Loucy (cell line): Measurements from ENCODE around the gene PARD3B.

ENCODE experiments used
- H2AFZ ChIP-seq: fragments of 200-600 bp; sonication (generic); 2 replicates; pipeline ENCODE4 v1.6.0; 2016; ENCODE audit warnings: antibody characterized with exemption, mild to moderate bottlenecking, low read length, moderate library complexity
- H3F3A ChIP-seq: fragments of 200-600 bp; 2 replicates; pipeline ENCODE4 v1.6.0; 2016; ENCODE audit warnings: antibody characterized with exemption, low read depth, mild to moderate bottlenecking
- H3K27me3 ChIP-seq: fragments of 200-600 bp; sonication (generic); 2 replicates; pipeline ENCODE4 v1.6.1; 2014; ENCODE audit warnings: low read length, mild to moderate bottlenecking; ENCODE audit not compliant: insufficient read depth, poor library complexity, severe bottlenecking
- H3K36me3 ChIP-seq: fragments of 200-600 bp; sonication (generic); 2 replicates; pipeline ENCODE4 v1.6.1; 2016; ENCODE audit warnings: low read length; ENCODE audit not compliant: insufficient read depth
- H3K4me1 ChIP-seq: fragments of 200-600 bp; sonication (generic); 2 replicates; pipeline ENCODE4 v1.5.1; 2014; ENCODE audit warnings: low read length, mild to moderate bottlenecking; ENCODE audit not compliant: insufficient read depth, poor library complexity, severe bottlenecking
- H3K4me2 ChIP-seq: fragments of 200-600 bp; sonication (generic); 2 replicates; pipeline ENCODE4 v1.6.0; 2014; ENCODE audit warnings: antibody characterized with exemption, low read length, low read depth, mild to moderate bottlenecking; ENCODE audit not compliant: poor library complexity, severe bottlenecking
- H3K4me3 ChIP-seq: fragments of 200-600 bp; sonication (generic); 2 replicates; pipeline ENCODE4 v1.5.1; 2014; ENCODE audit warnings: low read length, mild to moderate bottlenecking, mixed read lengths; ENCODE audit not compliant: poor library complexity, severe bottlenecking
- H3K79me2 ChIP-seq: fragments of 200-600 bp; sonication (generic); 2 replicates; pipeline ENCODE4 v1.6.1; 2014; ENCODE audit warnings: low read length; ENCODE audit not compliant: insufficient read depth
- H3K9ac ChIP-seq: fragments of 200-600 bp; sonication (generic); 2 replicates; pipeline ENCODE4 v1.6.0; 2014; ENCODE audit warnings: mild to moderate bottlenecking, low read depth, low read length, moderate library complexity; ENCODE audit not compliant: poor library complexity, severe bottlenecking
- H3K9me2 ChIP-seq: fragments of 200-600 bp; sonication (generic); replicated peaks from 2 replicates; pipeline ENCODE4 v1.6.1; 2016; ENCODE audit warnings: low read depth, low read length, mixed read lengths
- H3K9me3 ChIP-seq: fragments of 200-600 bp; sonication (generic); 2 replicates; pipeline ENCODE4 v1.6.1; 2014; ENCODE audit warnings: mild to moderate bottlenecking, antibody characterized with exemption, low read length, low read depth; ENCODE audit not compliant: insufficient read depth
- H4K20me1 ChIP-seq: fragments of 200-600 bp; sonication (generic); 2 replicates; pipeline ENCODE4 v1.6.0; 2014; ENCODE audit warnings: antibody characterized with exemption, low read length, mild to moderate bottlenecking; ENCODE audit not compliant: insufficient read depth, poor library complexity, severe bottlenecking
- CTCF ChIP-seq: fragments of 200-600 bp; sonication (generic); conservative IDR thresholded peaks from 2 replicates; pipeline ENCODE4 v1.5.1; 2014; ENCODE audit warnings: mild to moderate bottlenecking, antibody characterized with exemption, low read length
- EZH2phosphoT487 ChIP-seq: fragments of 200-600 bp; IDR thresholded peaks from 2 replicates; pipeline ENCODE4 v1.6.1; 2018; ENCODE audit warnings: antibody characterized with exemption, mild to moderate bottlenecking, moderate library complexity, borderline replicate concordance

The PARD3B gene

GRCh38 chr2:204770735-204771134, 225.5 kb downstream of the PARD3B start:
- H3K9me3 ChIP-seq: no peaks in the 10 kb centered on the region
- no peaks in the 10 kb centered on the region for H3K9me2 ChIP-seq

GRCh38 chr2:204771721-204772120, 226.4 kb downstream of the PARD3B start:
- no peak overlapping the region for H3K4me2 ChIP-seq
- no peaks in the 10 kb centered on the region for H3K79me2 ChIP-seq
- no peak overlapping the region for H2AFZ ChIP-seq
- H3K9me2 ChIP-seq: no peaks in the 10 kb centered on the region
- H3K9me3 ChIP-seq: no peaks in the 10 kb centered on the region
- H3K36me3 ChIP-seq: no peaks in the 10 kb centered on the region
- no peak overlapping the region for H3K4me3 ChIP-seq
- H4K20me1 ChIP-seq: no peaks in the 10 kb centered on the region
- no peaks in the 10 kb centered on the region for H3F3A ChIP-seq
- no peak overlapping the region for H3K9ac ChIP-seq
- TF ChIP-seq CTCF (no peak), EZH2phosphoT487 (no peak)
- H3K27me3 ChIP-seq: no peaks in the 10 kb centered on the region
- no peaks in the 10 kb centered on the region for H3K4me1 ChIP-seq

More at GRCh38 chr2:204770735-204771134, 225.5 kb downstream of the PARD3B start:
- Histone ChIP-seq H4K20me1 (no peaks in the 10 kb centered on the region), H3K4me3 (no peak overlapping the region), H3F3A (no peaks in the 10 kb centered on the region), H2AFZ (no peak overlapping the region), H3K79me2 (no peaks in the 10 kb centered on the region), H3K27me3 (no peaks in the 10 kb centered on the region), H3K4me2 (no peak overlapping the region), H3K36me3 (no peaks in the 10 kb centered on the region), H3K9ac (no peak overlapping the region), H3K4me1 (no peaks in the 10 kb centered on the region)
- no peak for TF ChIP-seq CTCF
- TF ChIP-seq EZH2phosphoT487: no peak

GRCh38 chr2:204772546-204772945, 227.3 kb downstream of the PARD3B start:
- no peaks in the 10 kb centered on the region for H3K27me3 ChIP-seq
- H3K4me1 ChIP-seq: no peaks in the 10 kb centered on the region
- H3K79me2 ChIP-seq: no peaks in the 10 kb centered on the region
- no peak overlapping the region for H3K4me3 ChIP-seq
- no peak overlapping the region for H2AFZ ChIP-seq
- no peak overlapping the region for H3K4me2 ChIP-seq
- H4K20me1 ChIP-seq: no peaks in the 10 kb centered on the region
- H3K9ac ChIP-seq: no peak overlapping the region
- H3K9me2 ChIP-seq: no peaks in the 10 kb centered on the region
- H3F3A ChIP-seq: no peaks in the 10 kb centered on the region
- no peaks in the 10 kb centered on the region for H3K9me3 ChIP-seq
- TF ChIP-seq EZH2phosphoT487: no peak
- TF ChIP-seq CTCF: no peak
- H3K36me3 ChIP-seq: no peaks in the 10 kb centered on the region
